Breast epithelium (tissue), 4 donors: ENCODE data around the gene MRPL9. TPM values are rescaled to one million over a fixed set of nuclear protein-coding genes. Genes with fewer than 3 reads are reported as not detected.
A peak's percentile ranks its signal among the peaks of the same experiment; 100 is the strongest.

Experiments used
- DNase-seq, 2 donors: peaks; one replicate each; pipeline ENCODE4 v3.0.0-alpha.2; 2019; ENCODE audit warnings: low spot score in 2 of 2
- H3K27ac ChIP-seq, 2 donors: fragments of 200-600 bp; sonication (generic) in 1 of 2; one replicate each; pipeline ENCODE4 v1.5.1; 2016 to 2019; ENCODE audit warnings: mild to moderate bottlenecking in 1 of 2
- H3K27me3 ChIP-seq, 2 donors: fragments of 200-600 bp; sonication (generic) in 1 of 2; one replicate each; pipeline versions ENCODE4 v1.5.1 to v1.6.0; 2017 to 2019; ENCODE audit warnings: control low read depth in 1 of 2, mild to moderate bottlenecking in 1 of 2
- H3K36me3 ChIP-seq: fragments of 200-600 bp; one replicate; pipeline ENCODE4 v1.5.1; 2019
- H3K4me1 ChIP-seq, 2 donors: fragments of 200-600 bp; sonication (generic); one replicate each; pipeline ENCODE4 v1.5.1; 2016 to 2019; ENCODE audit warnings: control low read depth in 1 of 2
- H3K4me3 ChIP-seq, 3 donors: fragments of 200-600 bp; sonication (generic); 1 replicate in 2 of 3; 2 replicates in 1 of 3; pipeline ENCODE4 v1.5.1; 2016 to 2019; ENCODE audit warnings: mild to moderate bottlenecking in 3 of 3, moderate library complexity in 2 of 3
- H3K9me3 ChIP-seq, 2 donors: fragments of 200-600 bp; sonication (generic) in 1 of 2; one replicate each; pipeline ENCODE4 v1.5.1; 2016 to 2019; ENCODE audit warnings: control low read depth in 1 of 2
- POLR2A ChIP-seq: fragments of 450-650 bp; IDR thresholded peaks from one replicate; pipeline ENCODE4 v1.6.1; 2016; ENCODE audit warnings: antibody characterized with exemption, mild to moderate bottlenecking, moderate library complexity
- POLR2AphosphoS5 ChIP-seq, 3 donors: sonication (generic); formaldehyde crosslinking; IDR thresholded peaks; one replicate each; pipeline ENCODE4 v1.6.1; 2017; ENCODE audit warnings: antibody characterized with exemption in 3 of 3
- intact Hi-C: fragments of 100-400 bp; cut with DNase I; formaldehyde crosslinking; loops from one replicate; pipeline ENCODE4 v1.15.1; 2023; ENCODE audit warnings: low total_unique reads
- total RNA-seq, 3 donors: library from RNA; depleted of rRNA; stranded (reverse); fragments of >200 nt; gene quantifications; one replicate each; pipeline ENCODE4 v1.1.0, GENCODE V29; 2016
- TF ChIP-seq, protein P1 (sequence below), 3 donors: fragments of 450-650 bp; IDR thresholded peaks; one replicate each; pipeline ENCODE4 v1.5.1; 2016 to 2017; ENCODE audit warnings: antibody characterized with exemption in 3 of 3, mild to moderate bottlenecking in 3 of 3, moderate library complexity in 3 of 3

MRPL9 gene
- total RNA-seq, 3 donors from 2014 or later, result 58.3 to 68.5 (median 66.9) TPM

GRCh38 chr1:151716771-151717631 lies 46.3 kb downstream of the MRPL9 start, which contains the start of gene CELF3:
TSS of gene CELF3 (minus strand) at chr1:151716803. CDS start at chr1:151716020, 783 bp downstream.
- TF ChIP-seq, protein P1, sequence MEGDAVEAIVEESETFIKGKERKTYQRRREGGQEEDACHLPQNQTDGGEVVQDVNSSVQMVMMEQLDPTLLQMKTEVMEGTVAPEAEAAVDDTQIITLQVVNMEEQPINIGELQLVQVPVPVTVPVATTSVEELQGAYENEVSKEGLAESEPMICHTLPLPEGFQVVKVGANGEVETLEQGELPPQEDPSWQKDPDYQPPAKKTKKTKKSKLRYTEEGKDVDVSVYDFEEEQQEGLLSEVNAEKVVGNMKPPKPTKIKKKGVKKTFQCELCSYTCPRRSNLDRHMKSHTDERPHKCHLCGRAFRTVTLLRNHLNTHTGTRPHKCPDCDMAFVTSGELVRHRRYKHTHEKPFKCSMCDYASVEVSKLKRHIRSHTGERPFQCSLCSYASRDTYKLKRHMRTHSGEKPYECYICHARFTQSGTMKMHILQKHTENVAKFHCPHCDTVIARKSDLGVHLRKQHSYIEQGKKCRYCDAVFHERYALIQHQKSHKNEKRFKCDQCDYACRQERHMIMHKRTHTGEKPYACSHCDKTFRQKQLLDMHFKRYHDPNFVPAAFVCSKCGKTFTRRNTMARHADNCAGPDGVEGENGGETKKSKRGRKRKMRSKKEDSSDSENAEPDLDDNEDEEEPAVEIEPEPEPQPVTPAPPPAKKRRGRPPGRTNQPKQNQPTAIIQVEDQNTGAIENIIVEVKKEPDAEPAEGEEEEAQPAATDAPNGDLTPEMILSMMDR (IDR thresholded peaks at IDR 0.05), result no peak
- no peak for TF ChIP-seq POLR2A
- no peak for TF ChIP-seq POLR2AphosphoS5 (IDR thresholded peaks at IDR 0.05)
- peaks cover 0 to 35% of the 10 kb centered on the region in 2 donors for H3K27me3 ChIP-seq
- DNase-seq, result no peak
- no peaks in the 10 kb centered on the region for H3K9me3 ChIP-seq
- peak within 1 kb of the TSS in 1 of 3 donors; percentile 35 for H3K4me3 ChIP-seq
- H3K4me1 ChIP-seq, result no peaks in the 10 kb centered on the region
- no peak within 1 kb of the TSS for H3K27ac ChIP-seq
- intact Hi-C loops, result no loop called here
- no peaks in the 10 kb centered on the region for H3K36me3 ChIP-seq

GRCh38 chr1:151716405-151716762 lies 46.9 kb downstream of the MRPL9 start:
- TF ChIP-seq POLR2A (no peak), POLR2AphosphoS5 (IDR thresholded peaks at IDR 0.05) (no peak)
- TF ChIP-seq, protein P1 (IDR thresholded peaks at IDR 0.05), result no peak
- Histone ChIP-seq H3K27ac (no peak overlapping the region), H3K27me3 (peaks cover 0 to 35% of the 10 kb centered on the region in 2 donors), H3K36me3 (no peaks in the 10 kb centered on the region), H3K9me3 (no peaks in the 10 kb centered on the region), H3K4me3 (peak overlapping the region in 1 of 3 donors; percentile 35), H3K4me1 (no peaks in the 10 kb centered on the region)
- intact Hi-C loops, result no loop called here
- no peak for DNase-seq

GRCh38 chr1:151715726-151716404 lies 47.4 kb downstream of the MRPL9 start:
- intact Hi-C loops, result no loop called here
- Histone ChIP-seq H3K27me3 (peaks cover 0 to 35% of the 10 kb centered on the region in 2 donors), H3K4me3 (no peak overlapping the region), H3K36me3 (no peaks in the 10 kb centered on the region), H3K4me1 (no peaks in the 10 kb centered on the region), H3K9me3 (no peaks in the 10 kb centered on the region), H3K27ac (no peak overlapping the region)
- DNase-seq, result no peak
- TF ChIP-seq POLR2A (no peak), POLR2AphosphoS5 (IDR thresholded peaks at IDR 0.05) (no peak)
- TF ChIP-seq, protein P1 (IDR thresholded peaks at IDR 0.05), result no peak

DNA sequence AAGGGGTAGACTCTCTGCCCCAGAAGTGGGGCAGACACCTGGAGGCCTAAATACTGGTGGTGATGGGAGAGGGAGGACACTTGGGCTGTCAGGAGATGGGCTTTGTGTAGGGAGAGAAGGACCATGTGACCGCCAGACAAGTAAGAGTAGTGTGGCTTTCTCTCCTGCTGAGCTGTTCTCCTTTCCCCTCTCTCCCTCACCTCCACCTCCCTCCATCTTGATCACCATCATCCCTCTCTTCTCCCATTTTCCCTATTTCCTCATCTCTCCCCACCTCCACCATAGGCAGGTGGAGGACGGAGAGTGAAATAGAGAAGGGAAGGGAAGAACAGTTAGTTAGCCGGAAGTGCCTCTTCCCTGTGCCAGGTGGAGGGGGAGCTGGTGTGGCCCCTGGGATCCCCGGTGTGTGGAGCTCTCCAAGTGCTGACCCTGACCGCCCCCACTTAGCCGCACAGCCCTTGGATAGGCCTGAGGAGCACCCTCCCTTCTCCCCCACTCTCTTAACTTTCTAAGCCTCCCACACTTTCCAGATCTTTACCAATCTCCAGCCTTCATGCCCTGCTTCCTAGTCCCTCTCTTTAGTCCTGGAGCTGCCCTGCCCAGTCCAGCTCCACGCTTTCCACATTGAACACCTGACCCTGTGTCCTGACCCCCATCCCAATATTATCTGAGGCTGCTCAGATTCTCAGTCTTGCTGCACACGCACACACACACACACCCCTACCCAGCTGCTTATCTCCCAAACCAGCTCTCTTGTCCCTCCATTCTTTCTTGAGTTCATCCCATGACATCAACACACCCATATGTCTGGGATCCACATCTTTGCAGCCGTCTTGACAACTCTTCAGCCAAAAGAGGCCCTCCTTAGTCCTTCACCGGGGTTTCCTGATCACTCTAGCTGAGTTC lies 48.2 kb downstream of the MRPL9 start:
- no peaks in the 10 kb centered on the region for H3K4me1 ChIP-seq
- peaks cover 0 to 35% of the 10 kb centered on the region in 2 donors for H3K27me3 ChIP-seq
- intact Hi-C loops, result no loop called here
- no peak for DNase-seq
- no peak for TF ChIP-seq POLR2A
- TF ChIP-seq, protein P1 (IDR thresholded peaks at IDR 0.05), result no peak
- no peak for TF ChIP-seq POLR2AphosphoS5 (IDR thresholded peaks at IDR 0.05)
- no peaks in the 10 kb centered on the region for H3K36me3 ChIP-seq
- no peaks in the 10 kb centered on the region for H3K9me3 ChIP-seq
- H3K4me3 ChIP-seq, result no peak overlapping the region
- H3K27ac ChIP-seq, result no peak overlapping the region
